K562 (cell line): Measurements from ENCODE around the gene GABRB3. TPM values are rescaled to one million over a fixed set of nuclear protein-coding genes. Genes with fewer than 3 reads are reported as not detected.

Source experiments
- ATAC-seq: fragments of 200-7000 bp; cut with Tn5 transposase; 3 replicates; pipeline ENCODE4 v1.9.1; 2020; ENCODE audit warnings: moderate library complexity
- BruUV-seq: library from RNA; stranded (reverse); fragments of 400-500 nt; replicated peaks from 2 replicates; lab custom pipeline; 2021; lab: Mats Ljungman, UMichigan
- CTCF ChIA-PET: fragments of 300-600 bp; formaldehyde crosslinking; extraction: SDS; loops from one replicate; lab custom pipeline; 2021; ENCODE audit warnings: low intra/inter-chr PET ratio; lab: Yijun Ruan, JAX
- POLR2A ChIA-PET: fragments of 300-600, 350-650 bp; sonication (Branson Sonifier 250); formaldehyde crosslinking; extraction: SDS; loops from one replicate; lab custom pipeline; 2021; ENCODE audit warnings: antibody characterized with exemption, inconsistent platforms; lab: Yijun Ruan, JAX
- DNase-seq, 4 experiments: peaks; one replicate each; pipeline versions ENCODE4 v3.0.0 to v3.0.0-alpha.2; 2011 to 2018; ENCODE audit warnings: low spot score in 3 of 4, mixed read lengths in 3 of 4; ENCODE audit errors: extremely low read depth in 1 of 4
- FAIRE-seq: peaks from 2 replicates; lab custom pipeline; 2011; peaks lifted over from hg19 to GRCh38; lab: Jason Lieb, UNC
- H2AFZ ChIP-seq: 2 replicates; pipeline ENCODE4 v1.6.0; 2011; ENCODE audit warnings: low read depth, low read length, control low read depth, inconsistent platforms
- H3K27ac ChIP-seq: fragments of 200-600 bp; 3 replicates; pipeline ENCODE4 v1.8.0; 2011; ENCODE audit warnings: low read depth, mild to moderate bottlenecking, control low read depth, inconsistent platforms, low read length, moderate library complexity, mixed read lengths; ENCODE audit errors: extremely low read depth
- H3K27me3 ChIP-seq, 2 experiments: fragments of 300-600 bp in 1 of 2; 2 replicates in 1 of 2; 3 replicates in 1 of 2; pipeline versions ENCODE4 v1.6.0 to v1.8.0; 2011; ENCODE audit warnings: inconsistent platforms in 2 of 2, low read length in 2 of 2, mild to moderate bottlenecking in 1 of 2, mixed read lengths in 1 of 2, moderate library complexity in 1 of 2; ENCODE audit not compliant: control insufficient read depth in 2 of 2, insufficient read depth in 2 of 2
- H3K36me3 ChIP-seq: fragments of 300-600 bp; 3 replicates; pipeline ENCODE4 v1.8.0; 2011; ENCODE audit warnings: mild to moderate bottlenecking, low read length, inconsistent platforms; ENCODE audit not compliant: control insufficient read depth, insufficient read depth
- H3K4me1 ChIP-seq, 2 experiments: fragments of 200-600 bp in 1 of 2; replicated peaks in 1 of 2; 2 replicates in 1 of 2; 3 replicates in 1 of 2; pipeline versions ENCODE4 v1.5.1 to v1.8.0; 2011; ENCODE audit warnings: inconsistent platforms in 2 of 2, low read length in 2 of 2, mild to moderate bottlenecking in 1 of 2, mixed read lengths in 1 of 2, moderate library complexity in 1 of 2; ENCODE audit not compliant: control insufficient read depth in 2 of 2, insufficient read depth in 2 of 2
- H3K4me2 ChIP-seq: 2 replicates; pipeline ENCODE4 v1.6.1; 2011; ENCODE audit warnings: low read length, control low read depth, inconsistent platforms, mixed read lengths; ENCODE audit not compliant: insufficient read depth
- H3K4me3 ChIP-seq: fragments of 200-600 bp; sonication (generic), shearing (Covaris generic); 2 replicates; pipeline ENCODE4 v1.5.1; 2016; ENCODE audit warnings: control low read depth, inconsistent platforms
- H3K79me2 ChIP-seq: fragments of 200-600 bp; 3 replicates; pipeline ENCODE4 v1.8.0; 2011; ENCODE audit warnings: low read length, inconsistent platforms; ENCODE audit not compliant: control insufficient read depth, insufficient read depth
- H3K9ac ChIP-seq, 2 experiments: 2 replicates each; pipeline versions ENCODE4 v1.6.0 to v1.6.1; 2011; ENCODE audit warnings: low read depth in 2 of 2, low read length in 2 of 2, control low read depth in 1 of 2, inconsistent platforms in 1 of 2, mild to moderate bottlenecking in 1 of 2, mixed read lengths in 1 of 2; ENCODE audit not compliant: insufficient read depth in 1 of 2
- H3K9me1 ChIP-seq: one replicate; pipeline ENCODE4 v1.6.0; 2011; ENCODE audit warnings: inconsistent platforms, mild to moderate bottlenecking, low read length, moderate library complexity; ENCODE audit not compliant: control insufficient read depth, insufficient read depth
- H3K9me3 ChIP-seq: replicated peaks from 2 replicates; pipeline ENCODE4 v1.5.1; 2011; ENCODE audit warnings: low read depth, low read length, inconsistent platforms; ENCODE audit not compliant: control insufficient read depth, insufficient read depth
- H4K20me1 ChIP-seq: replicated peaks from 2 replicates; pipeline ENCODE4 v1.6.1; 2011; ENCODE audit warnings: low read length, inconsistent platforms, mixed read lengths; ENCODE audit not compliant: control insufficient read depth, insufficient read depth
- ADNP ChIP-seq: fragments of 200-800 bp; sonication (Bioruptor generic); IDR thresholded peaks from 2 replicates; pipeline ENCODE4 v1.6.1; 2016; ENCODE audit warnings: missing genetic modification characterization, missing compliant biosample characterization
- ARID1B ChIP-seq: fragments of 450-650 bp; IDR thresholded peaks from 2 replicates; pipeline ENCODE4 v1.6.1; 2016; ENCODE audit warnings: antibody characterized with exemption, mild to moderate bottlenecking, inconsistent platforms
- DACH1 ChIP-seq: fragments of 450-650 bp; IDR thresholded peaks from 2 replicates; pipeline ENCODE4 v1.6.1; 2018; ENCODE audit not compliant: partially characterized antibody
- ERF ChIP-seq: fragments of 450-650 bp; formaldehyde crosslinking; IDR thresholded peaks from 2 replicates; pipeline ENCODE4 v1.4.0; 2020; ENCODE audit warnings: mild to moderate bottlenecking, mixed read lengths
- FOXO4 ChIP-seq: fragments of 450-650 bp; formaldehyde crosslinking; IDR thresholded peaks from 2 replicates; pipeline ENCODE4 v1.4.0; 2020; ENCODE audit warnings: mild to moderate bottlenecking, moderate library complexity
- GABPB1 ChIP-seq: sonication (generic); formaldehyde crosslinking; IDR thresholded peaks from 2 replicates; pipeline ENCODE4 v1.8.0; 2022; ENCODE audit warnings: mild to moderate bottlenecking, missing genetic modification reagents
- MTF1 ChIP-seq: fragments of 250-450 bp; sonication (Bioruptor Pico); IDR thresholded peaks from 2 replicates; pipeline ENCODE4 v1.9.0; 2021; ENCODE audit warnings: moderate library complexity, mild to moderate bottlenecking, inconsistent platforms, borderline replicate concordance
- PTTG1 ChIP-seq: fragments of 450-650 bp; IDR thresholded peaks from 2 replicates; pipeline ENCODE4 v1.6.1; 2016; ENCODE audit warnings: low read depth, mild to moderate bottlenecking, missing genetic modification characterization, missing compliant biosample characterization
- TCF7 ChIP-seq: sonication (generic); IDR thresholded peaks from 2 replicates; pipeline ENCODE4 v1.6.1; 2016; ENCODE audit warnings: antibody characterized with exemption, borderline replicate concordance
- YBX1 ChIP-seq: fragments of 450-650 bp; IDR thresholded peaks from 2 replicates; pipeline ENCODE4 v1.7.1; 2016; ENCODE audit warnings: mild to moderate bottlenecking
- ZNF232 ChIP-seq: sonication (generic); formaldehyde crosslinking; IDR thresholded peaks from 2 replicates; pipeline ENCODE4 v1.8.0; 2022; ENCODE audit warnings: mild to moderate bottlenecking, missing genetic modification reagents
- ZNF449 ChIP-seq: fragments of 250-450 bp; sonication (Bioruptor Pico); IDR thresholded peaks from 2 replicates; pipeline ENCODE4 v1.8.0; 2022; ENCODE audit warnings: moderate library complexity, mild to moderate bottlenecking, inconsistent platforms
- ZNF609 ChIP-seq: sonication (generic); formaldehyde crosslinking; IDR thresholded peaks from 2 replicates; pipeline ENCODE4 v1.8.1; 2023; ENCODE audit warnings: missing genetic modification reagents, mild to moderate bottlenecking, borderline replicate concordance
- WGBS: fragments of 100-300 bp; shearing (Covaris generic); methylation state at CpG from one replicate; pipeline ENCODE4 v1.1.6; 2016; ENCODE audit warnings: low coverage, mixed read lengths; ENCODE audit not compliant: insufficient coverage; ENCODE audit errors: missing lambda C conversion rate; 5-methylcytosine and 5-hydroxymethylcytosine counted together
- in situ Hi-C: fragments of 300-500 bp; cut with MboI; formaldehyde crosslinking; loops from 4 replicates; pipeline ENCODE4 v1.15.0; 2018; ENCODE audit warnings: inconsistent platforms, mixed read lengths
- intact Hi-C: fragments of 100-400 bp; cut with micrococcal nuclease; formaldehyde crosslinking; loops from 2 replicates; pipeline ENCODE4 v1.14.2; 2022
- polyA plus RNA-seq, 8 experiments: library from polyadenylated mRNA; depleted of rRNA in 4 of 8; stranded (reverse) in 5 of 8; unstranded in 3 of 8; fragments of >200 nt; fragmentation: Nextera tagmentation in 2 of 8; fragmentation: Illumina TruSeq in 1 of 8; extraction: Ambion mirVana in 2 of 8; extraction: Trizol in 1 of 8; gene quantifications; 2 replicates each; pipeline versions ENCODE4 v1.2.1 to v1.2.3, GENCODE V29; 2011 to 2014; ENCODE audit warnings: inconsistent platforms in 1 of 8, missing spikeins in 1 of 8
- total RNA-seq, 7 experiments: library from RNA; depleted of rRNA in 6 of 7; stranded (reverse); fragments of >200 nt in 6 of 7; fragmentation: Illumina TruSeq in 2 of 7; extraction: Trizol in 2 of 7; gene quantifications; 2 replicates each; pipeline versions ENCODE4 v1.2.1 to v1.2.3, GENCODE V29; 2011 to 2021; ENCODE audit warnings: low replicate concordance in 1 of 7

Gene GABRB3
- total and polyA plus RNA-seq, 9 of the 15 experiments (the other 6 are each of a cell fraction or from before 2014, with no cell fraction given) = 0.09 to 1.4 (median 0.49) TPM

- no peak for TF ChIP-seq PTTG1 (tag)
- TF ChIP-seq ARID1B = no peak
- TF ChIP-seq DACH1 = no peak
- no peak for TF ChIP-seq GABPB1 (CRISPR knock-in tag)
Observed at GRCh38 chr15:26518885-26519284, 254.0 kb downstream of the GABRB3 start (continued).

GRCh38 chr15:26516102-26516980 lies 256.5 kb downstream of the GABRB3 start:
- FAIRE-seq (no peak), ATAC-seq (no peak), DNase-seq (no peak)
- no peaks in the 10 kb centered on the region for H3K36me3 ChIP-seq
- no TSS peak for BruUV-seq
- H3K27ac ChIP-seq = no peak overlapping the region
- H3K27me3 ChIP-seq = no peaks in the 10 kb centered on the region; a peak in 1 of 5 replicates
- no peaks in the 10 kb centered on the region for H3K9me1 ChIP-seq
- no peak overlapping the region for H3K4me2 ChIP-seq
- 0% methylated on average over 16 of the region's 16 CpGs for WGBS
- H3K79me2 ChIP-seq = no peaks in the 10 kb centered on the region
- ChIA-PET CTCF (no interaction called here), POLR2A (no interaction called here)
- H4K20me1 ChIP-seq = no peaks in the 10 kb centered on the region
- intact Hi-C loops (no loop called here), in situ Hi-C loops (no loop called here)
- H3K9ac ChIP-seq = no peak overlapping the region
- H3K9me3 ChIP-seq = no peaks in the 10 kb centered on the region
- H3K4me1 ChIP-seq = no peaks in the 10 kb centered on the region
- no peak overlapping the region for H3K4me3 ChIP-seq
- H2AFZ ChIP-seq = no peak overlapping the region
- TF ChIP-seq ERF (CRISPR knock-in tag) (no peak), ADNP (tag) (no peak), TCF7 (no peak), MTF1 (CRISPR knock-in tag) (no peak), YBX1 (no peak), ZNF232 (CRISPR knock-in tag) (no peak), ZNF609 (CRISPR knock-in tag) (no peak), ZNF449 (no peak), FOXO4 (CRISPR knock-in tag) (no peak)
